COLO668 (cell line): ENCODE data around the gene PRRT1.
A peak's percentile ranks its signal among the peaks of the same experiment; 100 is the strongest.

ENCODE experiments used
- DNase-seq: peaks from one replicate; lab custom pipeline; 2025; ENCODE audit not compliant: unreplicated experiment; lab: John Stamatoyannopoulos, UW

The PRRT1 gene

GRCh38 chr6:32175711-32176475 lies 24.2 kb upstream of the PRRT1 start, which contains the start of gene AGPAT1:
Gene AGPAT1 (minus strand): TSS chr6:32176084. CDS start chr6:32171496, 4,588 bp downstream.
- peak; percentile 93 for DNase-seq

- DNase-seq: no peak
These were observed 23.6 kb upstream of the PRRT1 start for GRCh38 chr6:32175322-32175710.

GRCh38 chr6:32174416-32174815 lies 22.7 kb upstream of the PRRT1 start:
- no peak for DNase-seq

- DNase-seq: no peak
These were observed 21.4 kb upstream of the PRRT1 start for GRCh38 chr6:32173051-32173727.

- DNase-seq: no peak
These were observed 19.5 kb upstream of the PRRT1 start for GRCh38 chr6:32171234-32171633.

GRCh38 chr6:32170294-32170693 lies 18.6 kb upstream of the PRRT1 start:
- no peak for DNase-seq

- DNase-seq: no peak
These were observed 17.3 kb upstream of the PRRT1 start for GRCh38 chr6:32168807-32169591.

- DNase-seq: no peak
These were observed 16.6 kb upstream of the PRRT1 start for GRCh38 chr6:32168350-32168749.

- DNase-seq: peak; percentile 15
These were observed 16.1 kb upstream of the PRRT1 start for GRCh38 chr6:32167761-32168262.

- DNase-seq: peak; percentile 87
These were observed 15.5 kb upstream of the PRRT1 start for GRCh38 chr6:32167154-32167760.

GRCh38 chr6:32166411-32167061 lies 14.8 kb upstream of the PRRT1 start:
- DNase-seq: peak; percentile 86

- no peak for DNase-seq
These were observed 12.6 kb upstream of the PRRT1 start, which contains the start of gene EGFL8 for GRCh38 chr6:32164295-32164694. Gene EGFL8 (plus strand): TSS chr6:32164595. CDS start chr6:32166166, 1,571 bp downstream.

- DNase-seq: no peak
These were observed 12.0 kb upstream of the PRRT1 start for GRCh38 chr6:32163559-32164258.

- no peak for DNase-seq
These were observed 6.3 kb upstream of the PRRT1 start for GRCh38 chr6:32158052-32158451.

GRCh38 chr6:32156891-32157290 lies 5.2 kb upstream of the PRRT1 start:
- DNase-seq: no peak

GRCh38 chr6:32154514-32155161 lies 2.9 kb upstream of the PRRT1 start:
- peak; percentile 70 for DNase-seq

- peak; percentile 77 for DNase-seq
These were observed 2.1 kb upstream of the PRRT1 start, which contains the start of gene PPT2 for GRCh38 chr6:32153564-32154513. Gene PPT2 (plus strand): TSS chr6:32154141. CDS start chr6:32154595, 454 bp downstream.
